Motor neuron (in vitro differentiated cells): ENCODE measurements around the gene ATF6. TPM values are rescaled to one million over a fixed set of nuclear protein-coding genes. Genes with fewer than 3 reads are reported as not detected.
"Not testable (repeated sequence)": the region's sequence is repeated elsewhere in the genome, so short reads cannot be mapped to it uniquely, and the experiment has no call there.

Source experiments
- ATAC-seq, 8 experiments: fragments of 200-7000 bp; cut with Tn5 transposase; replicated peaks in 6 of 8; 2 replicates each; pipeline ENCODE4 v1.8.0; 2021; ENCODE audit warnings: mild to moderate bottlenecking in 8 of 8, moderate library complexity in 8 of 8
- H3K27ac ChIP-seq, 2 donors: fragments of 250-450 bp; sonication (Bioruptor Pico); 2 replicates each; pipeline ENCODE4 v1.9.0; 2021; ENCODE audit warnings: antibody characterized with exemption in 2 of 2, mild to moderate bottlenecking in 2 of 2, moderate library complexity in 1 of 2
- H3K4me1 ChIP-seq, 2 donors: fragments of 250-450 bp; sonication (Bioruptor Pico); replicated peaks in 1 of 2; 2 replicates each; pipeline ENCODE4 v1.6.1; 2021; ENCODE audit warnings: antibody characterized with exemption in 2 of 2, mild to moderate bottlenecking in 2 of 2, moderate library complexity in 1 of 2
- H3K4me3 ChIP-seq, 5 donors: fragments of 250-450 bp; sonication (Bioruptor Pico); 2 replicates each; pipeline ENCODE4 v1.9.0; 2021; ENCODE audit warnings: antibody characterized with exemption in 5 of 5, mild to moderate bottlenecking in 5 of 5, moderate library complexity in 4 of 5
- WGBS, 10 experiments: fragments of 450-650 bp; shearing (Covaris generic); methylation state at CpG; one replicate each; pipeline ENCODE4 v1.0.0; 2022; 5-methylcytosine and 5-hydroxymethylcytosine counted together
- in situ Hi-C, 9 experiments: fragments of 400-800 bp; cut with MboI; loops; one replicate each; pipeline ENCODE4 v1.15.0; 2021; ENCODE audit warnings: low sequenced_read_pairs in 9 of 9, low pct_unique_long_range_greater_than_20kb in 2 of 9; ENCODE audit not compliant: unreplicated experiment in 9 of 9
- total RNA-seq, 8 experiments: library from RNA; unstranded; fragments of 300-600 nt; gene quantifications; 2 replicates each; pipeline versions ENCODE4 v1.2.3 to v1.2.4, GENCODE V29; 2022

Gene ATF6
- total RNA-seq, 8 experiments from 2014 or later = 18.2 to 46.3 (median 30.6) TPM

GRCh38 chr1:161791904-161792655 lies 26.0 kb downstream of the ATF6 start:
- H3K4me3 ChIP-seq = no peak overlapping the region
- no peaks in the 10 kb centered on the region for H3K4me1 ChIP-seq
- 71 to 100% (median 94%) methylated on average over 2 to 5 of the region's 5 CpGs; no CpG with 5 or more reads in 1 of the 10 experiments for WGBS, 10 experiments
- no peak for ATAC-seq
- H3K27ac ChIP-seq = no peak overlapping the region
- in situ Hi-C loops = loop anchor here in 6 of 9 experiments (10.0 to 25.0 kb wide), 3 partner anchors 233 to 595 kb away; partner anchors contain the start of genes C1orf226 (in 1 of the 6), OLFML2B (in 1 of the 6) and SPATA46 (in 1 of the 6)

GRCh38 chr1:161792740-161793139 lies 26.6 kb downstream of the ATF6 start:
- H3K4me1 ChIP-seq = no peaks in the 10 kb centered on the region
- peak in 7 of 8 experiments; percentile 29 to 99 (median 61) for ATAC-seq
- in situ Hi-C loops = loop anchor here in 6 of 9 experiments (10.0 to 25.0 kb wide), 3 partner anchors 232 to 595 kb away; partner anchors contain the start of genes C1orf226 (in 1 of the 6), OLFML2B (in 1 of the 6) and SPATA46 (in 1 of the 6)
- H3K4me3 ChIP-seq = no peak overlapping the region
- H3K27ac ChIP-seq = no peak overlapping the region
- WGBS, 10 experiments = 0 to 83% (median 54%) methylated on average over 1 to 3 of the region's 3 CpGs

DNA sequence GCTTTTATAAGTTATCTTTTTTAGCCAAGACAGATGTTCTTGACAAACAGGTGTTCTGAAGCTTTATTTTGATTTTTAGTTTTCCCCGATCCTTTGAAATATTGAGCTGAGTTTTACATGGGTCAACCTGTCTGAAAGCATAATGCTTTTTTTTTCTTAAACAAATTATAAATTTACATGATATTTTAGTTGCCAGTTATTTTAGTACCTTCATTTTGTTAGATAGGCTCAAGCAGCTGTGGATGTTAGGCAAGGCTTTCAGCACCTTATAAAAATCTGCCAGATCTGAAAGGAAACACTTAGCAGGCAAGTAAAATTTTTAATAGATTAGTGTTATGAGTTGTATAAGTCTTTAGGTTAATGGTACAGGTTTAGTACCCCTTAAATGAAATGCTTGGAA lies 33.7 kb downstream of the ATF6 start:
- no peak overlapping the region for H3K27ac ChIP-seq
- ATAC-seq = no peak
- WGBS, 10 experiments = 87 to 100% (median 97%) methylated on average over 1 of the region's 1 CpG
- in situ Hi-C loops = loop anchor here in 6 of 9 experiments (10.0 to 25.0 kb wide), 3 partner anchors 225 to 588 kb away; partner anchors contain the start of genes C1orf226 (in 1 of the 6), OLFML2B (in 1 of the 6) and SPATA46 (in 1 of the 6)
- H3K4me3 ChIP-seq = no peak overlapping the region
- H3K4me1 ChIP-seq = no peaks in the 10 kb centered on the region

- Histone ChIP-seq H3K27ac (no peak overlapping the region), H3K4me3 (no peak overlapping the region), H3K4me1 (no peaks in the 10 kb centered on the region)
- no peak for ATAC-seq
- in situ Hi-C loops = no loop called here
- 70 to 100% (median 79%) methylated on average over 1 to 7 of the region's 7 CpGs for WGBS, 10 experiments
Measured at GRCh38 chr1:161801955-161802354, 35.8 kb downstream of the ATF6 start.

DNA sequence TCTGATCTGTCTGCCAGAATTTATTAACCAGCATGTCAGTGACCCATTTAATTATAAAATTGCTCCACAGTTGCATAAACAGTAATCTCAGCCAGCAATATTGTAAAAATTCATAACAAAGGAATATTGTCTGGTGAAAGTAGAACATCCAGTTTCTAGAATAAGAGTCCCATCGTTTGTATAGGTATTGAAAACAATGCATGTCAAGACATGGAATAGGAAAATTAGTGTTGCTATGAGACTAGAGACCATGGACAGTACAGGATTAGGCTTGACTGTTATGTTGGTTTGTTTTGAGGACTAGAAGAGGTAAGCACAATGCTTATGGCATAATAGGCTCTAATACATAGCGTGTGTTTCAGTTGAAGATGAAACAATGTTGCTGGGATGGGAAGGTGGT lies 37.1 kb downstream of the ATF6 start:
- 30 to 100% (median 90%) methylated on average over 1 to 2 of the region's 2 CpGs for WGBS, 10 experiments
- in situ Hi-C loops = no loop called here
- Histone ChIP-seq H3K27ac (no peak overlapping the region), H3K4me3 (no peak overlapping the region), H3K4me1 (no peaks in the 10 kb centered on the region)
- ATAC-seq = no peak

DNA sequence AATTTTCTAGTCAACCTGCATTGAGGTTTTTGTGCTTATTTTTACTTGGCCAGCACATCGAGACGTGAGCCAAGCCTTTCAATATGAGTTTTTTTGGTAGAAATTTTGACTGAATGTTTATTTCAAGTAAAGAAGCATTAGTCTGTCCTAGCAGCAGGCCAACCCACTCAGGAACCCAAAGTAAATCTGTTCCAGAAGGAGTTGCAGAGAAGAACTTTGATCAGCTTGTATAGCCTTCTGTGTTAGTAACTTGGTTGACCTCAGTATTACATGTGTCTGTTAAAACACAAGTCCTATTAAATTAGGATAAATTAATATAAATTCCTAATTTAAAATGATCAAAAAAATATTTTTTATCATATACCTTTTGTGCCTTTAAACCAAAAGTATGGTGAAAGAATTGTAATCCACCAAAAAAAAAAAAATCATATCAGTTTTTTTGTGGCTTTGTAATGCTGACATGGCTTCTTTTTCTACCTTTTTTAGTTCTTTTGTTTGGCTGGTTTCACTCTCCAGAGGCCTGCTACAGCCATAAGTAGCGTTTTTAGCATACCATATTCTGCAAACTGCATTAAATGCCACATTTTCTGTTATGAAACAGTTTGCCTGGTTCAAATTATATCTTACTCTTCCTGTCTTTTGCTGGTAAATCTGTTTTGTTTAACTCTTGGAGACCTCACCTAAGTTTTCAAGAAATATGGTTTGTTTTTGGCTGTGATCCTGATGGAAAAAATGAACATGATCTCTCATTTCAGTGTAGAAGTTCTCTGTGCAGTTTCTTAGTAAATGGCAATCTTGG lies 39.5 kb downstream of the ATF6 start:
- ATAC-seq = no peak
- WGBS, 10 experiments = 25 to 100% (median 91%) methylated on average over 1 to 3 of the region's 3 CpGs; no CpG with 5 or more reads in 1 of the 10 experiments
- no peaks in the 10 kb centered on the region for H3K4me1 ChIP-seq
- in situ Hi-C loops = no loop called here
- H3K27ac ChIP-seq = no peak overlapping the region
- no peak overlapping the region for H3K4me3 ChIP-seq

GRCh38 chr1:161809202-161809601 lies 43.1 kb downstream of the ATF6 start:
- ATAC-seq, in situ Hi-C loops, H3K27ac ChIP-seq, H3K4me1 ChIP-seq, H3K4me3 ChIP-seq: not testable (repeated sequence)
- WGBS, 10 experiments = 71% methylated on average over 1 of the region's 2 CpGs; no CpG with 5 or more reads in 9 of the 10 experiments

GRCh38 chr1:161809656-161810055 lies 43.5 kb downstream of the ATF6 start:
- ATAC-seq, H3K27ac ChIP-seq, H3K4me3 ChIP-seq, H3K4me1 ChIP-seq, in situ Hi-C loops: not testable (repeated sequence)
- WGBS, 10 experiments = 100% methylated on average over 1 of the region's 1 CpG; no CpG with 5 or more reads in 5 of the 10 experiments

GRCh38 chr1:161810780-161811179 lies 44.7 kb downstream of the ATF6 start:
- H3K27ac ChIP-seq = no peak overlapping the region
- 80 to 100% (median 95%) methylated on average over 2 to 3 of the region's 3 CpGs for WGBS, 10 experiments
- in situ Hi-C loops = no loop called here
- no peaks in the 10 kb centered on the region for H3K4me1 ChIP-seq
- no peak for ATAC-seq
- no peak overlapping the region for H3K4me3 ChIP-seq

- H3K27ac ChIP-seq = no peak overlapping the region
- peaks cover 0 to 6% of the 10 kb centered on the region in 2 donors for H3K4me1 ChIP-seq
- 80 to 100% (median 92%) methylated on average over 1 of the region's 1 CpG; no CpG with 5 or more reads in 6 of the 10 experiments for WGBS, 10 experiments
- in situ Hi-C loops = no loop called here
- ATAC-seq = peak in 2 of 8 experiments; percentile 47 to 72
- no peak overlapping the region for H3K4me3 ChIP-seq
Measured at GRCh38 chr1:161816201-161816600, 50.1 kb downstream of the ATF6 start.

- Histone ChIP-seq H3K27ac (no peak overlapping the region), H3K4me1 (peaks cover 0 to 6% of the 10 kb centered on the region in 2 donors), H3K4me3 (no peak overlapping the region)
- in situ Hi-C loops = no loop called here
- 10 to 97% (median 86%) methylated on average over 2 to 4 of the region's 4 CpGs; no CpG with 5 or more reads in 2 of the 10 experiments for WGBS, 10 experiments
- no peak for ATAC-seq
Measured at GRCh38 chr1:161817176-161817730, 51.1 kb downstream of the ATF6 start.

DNA sequence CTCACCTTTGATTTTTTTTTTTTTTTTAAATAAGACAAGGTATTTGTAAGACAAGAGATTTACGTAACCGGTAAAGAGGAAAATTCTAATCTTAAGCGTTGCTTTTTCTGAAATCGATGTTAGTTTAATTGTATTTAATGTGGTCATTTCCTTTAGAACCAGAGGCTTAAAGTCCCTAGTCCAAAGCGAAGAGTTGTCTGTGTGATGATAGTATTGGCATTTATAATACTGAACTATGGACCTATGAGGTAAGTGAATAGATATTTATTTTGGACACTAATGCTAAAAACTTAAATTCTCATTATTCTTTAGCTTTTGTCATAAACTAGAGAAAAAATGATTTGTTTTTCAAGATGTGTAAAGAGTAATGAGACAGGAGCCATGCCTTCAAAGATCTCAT lies 54.8 kb downstream of the ATF6 start:
- Histone ChIP-seq H3K4me1 (peaks cover 0 to 5% of the 10 kb centered on the region in 2 donors), H3K4me3 (no peak overlapping the region), H3K27ac (no peak overlapping the region)
- WGBS, 10 experiments = 81 to 100% (median 98%) methylated on average over 3 to 5 of the region's 5 CpGs; no CpG with 5 or more reads in 1 of the 10 experiments
- no peak for ATAC-seq
- in situ Hi-C loops = no loop called here

DNA sequence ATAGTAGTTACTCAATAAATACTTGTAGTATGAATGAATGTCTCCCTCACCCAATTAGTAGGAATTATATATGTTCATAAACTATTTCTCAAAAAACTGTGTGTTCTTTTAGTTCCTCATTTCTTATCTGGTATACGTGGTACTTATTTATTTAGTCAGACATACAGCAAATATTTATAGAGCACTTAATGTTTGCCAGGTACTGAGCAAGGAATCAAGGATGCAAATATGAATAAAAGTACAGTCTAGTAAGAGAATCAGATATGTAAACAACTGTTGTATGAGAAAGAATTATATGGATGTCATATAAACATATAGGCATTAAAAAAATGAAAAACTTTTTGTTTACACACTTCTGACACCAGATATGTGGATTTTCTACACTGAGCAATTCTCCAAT lies 58.5 kb downstream of the ATF6 start:
- no peaks in the 10 kb centered on the region for H3K4me1 ChIP-seq
- ATAC-seq = no peak
- 83 to 100% (median 100%) methylated on average over 1 of the region's 1 CpG for WGBS, 10 experiments
- in situ Hi-C loops = no loop called here
- no peak overlapping the region for H3K4me3 ChIP-seq
- H3K27ac ChIP-seq = no peak overlapping the region
